Nephron progenitor cell (in vitro differentiated cells): ENCODE measurements around the gene EXOC3.
A peak's percentile ranks its signal among the peaks of the same experiment; 100 is the strongest.

Experiments
- DNase-seq: peaks from one replicate; pipeline ENCODE4 v3.0.0; 2021
- H3K27ac Mint-ChIP-seq: 2 replicates; pipeline ENCODE4 v1.8.0; 2021; ENCODE audit warnings: mild to moderate bottlenecking, moderate library complexity, mixed read lengths
- H3K27me3 Mint-ChIP-seq: 2 replicates; pipeline ENCODE4 v1.8.0; 2021; ENCODE audit warnings: mild to moderate bottlenecking, low read depth, mixed read lengths; ENCODE audit not compliant: poor library complexity
- H3K36me3 Mint-ChIP-seq: 2 replicates; pipeline ENCODE4 v1.8.0; 2021; ENCODE audit warnings: low read depth, mixed read lengths
- H3K4me1 Mint-ChIP-seq: 2 replicates; pipeline ENCODE4 v1.8.0; 2021; ENCODE audit warnings: mixed read lengths
- H3K4me3 Mint-ChIP-seq: 2 replicates; pipeline ENCODE4 v1.8.0; 2021; ENCODE audit warnings: mild to moderate bottlenecking, moderate library complexity, mixed read lengths
- H3K9me3 Mint-ChIP-seq: 2 replicates; pipeline ENCODE4 v1.8.0; 2021; ENCODE audit warnings: mild to moderate bottlenecking, moderate library complexity, mixed read lengths
- CTCF ChIP-seq: fragments of 200-600 bp; sonication (generic); IDR thresholded peaks from 2 replicates; pipeline ENCODE4 v1.5.0; 2021; ENCODE audit warnings: antibody characterized with exemption

Gene EXOC3

DNA sequence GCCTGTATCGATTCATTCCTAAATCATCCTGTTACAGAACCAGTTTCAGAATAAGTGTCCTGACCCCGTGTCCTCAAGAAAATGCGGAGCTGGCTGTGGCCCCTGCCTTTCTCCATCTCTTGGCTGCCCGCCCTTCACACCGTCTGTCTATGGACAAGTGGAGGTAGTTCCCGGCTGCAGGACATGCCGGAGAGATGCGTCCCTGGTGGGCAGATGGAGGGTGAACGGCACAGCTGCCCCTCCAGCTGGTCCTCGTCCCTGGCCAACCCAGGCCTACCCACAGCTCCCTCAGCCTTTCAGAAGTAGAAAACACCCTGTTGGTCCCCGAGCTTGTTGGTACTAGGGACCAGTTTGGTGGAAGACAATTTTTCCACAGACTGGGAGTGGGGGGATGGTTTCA lies 14.8 kb upstream of the EXOC3 start:
- peaks cover 8% of the 10 kb centered on the region for H3K4me1 Mint-ChIP-seq
- no peak for DNase-seq
- H3K27me3 Mint-ChIP-seq: peaks cover 16% of the 10 kb centered on the region
- peaks cover 13% of the 10 kb centered on the region for H3K9me3 Mint-ChIP-seq
- H3K27ac Mint-ChIP-seq: no peak overlapping the region
- no peaks in the 10 kb centered on the region for H3K36me3 Mint-ChIP-seq
- H3K4me3 Mint-ChIP-seq: no peak overlapping the region
- no peak for TF ChIP-seq CTCF

- TF ChIP-seq CTCF: no peak
- Mint-ChIP-seq H3K36me3 (no peaks in the 10 kb centered on the region), H3K27ac (no peak overlapping the region), H3K27me3 (peaks cover 16% of the 10 kb centered on the region), H3K4me3 (no peak overlapping the region), H3K9me3 (peaks cover 13% of the 10 kb centered on the region), H3K4me1 (peaks cover 3% of the 10 kb centered on the region)
- no peak for DNase-seq
Observed at GRCh38 chr5:428754-429452, 14.1 kb upstream of the EXOC3 start.

DNA sequence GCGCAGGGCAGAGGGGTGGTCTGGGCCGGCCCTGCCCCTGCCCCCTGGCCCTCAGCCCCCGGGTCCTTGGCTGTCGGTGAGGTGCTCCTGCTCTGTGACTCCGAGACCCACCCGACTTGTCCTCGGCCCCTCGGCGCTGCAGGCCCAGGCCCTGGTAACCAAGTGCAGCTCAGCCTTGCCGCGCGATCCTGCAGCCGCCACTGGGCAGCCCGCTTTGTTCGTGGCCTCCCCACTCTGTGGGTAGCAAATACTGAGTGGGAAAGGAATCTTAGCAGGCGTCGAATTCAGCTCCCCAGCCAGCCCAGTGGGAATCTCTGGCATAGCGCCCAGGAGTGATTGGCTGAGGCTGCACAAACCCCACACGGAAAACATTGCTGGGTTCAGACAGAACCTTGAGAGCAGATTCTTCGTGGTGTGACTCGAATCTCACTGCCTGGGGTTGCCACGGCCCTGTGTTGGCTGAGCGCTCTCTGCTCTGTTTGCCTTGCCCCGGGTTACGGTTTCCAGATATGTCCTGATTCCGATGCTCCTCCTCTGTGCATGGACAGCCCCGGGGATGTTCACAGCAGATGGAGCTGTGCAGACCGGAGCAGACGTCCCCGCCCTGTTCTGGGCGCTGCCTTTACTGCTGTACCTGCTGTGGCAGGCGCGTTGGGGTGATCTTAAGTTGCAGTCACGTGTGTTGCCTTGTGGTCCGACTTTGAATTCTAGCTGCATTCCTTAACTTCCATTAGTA lies 13.4 kb upstream of the EXOC3 start:
- peaks cover 3% of the 10 kb centered on the region for H3K4me1 Mint-ChIP-seq
- peak overlapping the region; percentile 60 for H3K27ac Mint-ChIP-seq
- H3K9me3 Mint-ChIP-seq: peaks cover 13% of the 10 kb centered on the region
- peaks cover 19% of the 10 kb centered on the region for H3K27me3 Mint-ChIP-seq
- no peaks in the 10 kb centered on the region for H3K36me3 Mint-ChIP-seq
- no peak for DNase-seq
- TF ChIP-seq CTCF: no peak
- H3K4me3 Mint-ChIP-seq: no peak overlapping the region

- Mint-ChIP-seq H3K36me3 (no peaks in the 10 kb centered on the region), H3K4me3 (no peak overlapping the region), H3K27ac (peak overlapping the region; percentile 60), H3K4me1 (peaks cover 3% of the 10 kb centered on the region), H3K27me3 (peaks cover 24% of the 10 kb centered on the region), H3K9me3 (peaks cover 13% of the 10 kb centered on the region)
- no peak for DNase-seq
- no peak for TF ChIP-seq CTCF
Observed at GRCh38 chr5:430214-430925, 12.6 kb upstream of the EXOC3 start.

- peaks cover 27% of the 10 kb centered on the region for H3K27me3 Mint-ChIP-seq
- peaks cover 9% of the 10 kb centered on the region for H3K9me3 Mint-ChIP-seq
- peaks cover 3% of the 10 kb centered on the region for H3K4me1 Mint-ChIP-seq
- peak; percentile 77 for DNase-seq
- no peak overlapping the region for H3K4me3 Mint-ChIP-seq
- peak; percentile 88 for TF ChIP-seq CTCF
- H3K36me3 Mint-ChIP-seq: no peaks in the 10 kb centered on the region
- no peak overlapping the region for H3K27ac Mint-ChIP-seq
Observed at GRCh38 chr5:431001-431710, 11.8 kb upstream of the EXOC3 start.
